ENCODE measurements around the gene REXO4. TPM values are rescaled to one million over a fixed set of nuclear protein-coding genes. Genes with fewer than 3 reads are reported as not detected.

The REXO4 gene
- total RNA-seq, 4 donors from 2014 or later, result 11.2 to 29.9 (median 18.1) TPM

DNA sequence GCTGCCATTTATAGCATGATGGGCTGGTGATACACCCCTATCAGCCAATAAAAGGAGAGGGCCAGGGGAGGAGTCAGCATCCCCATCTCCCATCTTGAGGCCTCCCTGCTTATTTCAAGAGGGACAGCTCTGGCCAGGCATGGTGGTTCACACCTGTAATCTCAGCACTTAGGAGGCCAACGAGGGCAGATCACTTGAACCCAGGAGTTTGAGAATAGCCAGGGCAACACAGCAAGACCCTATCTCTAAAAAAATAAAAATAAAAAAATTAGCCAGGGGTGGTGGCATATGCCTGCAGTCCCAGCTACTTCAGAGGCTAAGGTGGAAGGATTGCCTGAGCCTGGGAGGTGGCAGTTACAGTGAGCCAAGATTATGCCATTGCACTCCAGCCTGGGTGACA, 9.8 kb downstream of the REXO4 start:
- Histone ChIP-seq H3K36me3 (peaks cover 0 to 92% of the 10 kb centered on the region in 2 donors), H3K4me1 (peaks cover 0 to 15% (median 0%) of the 10 kb centered on the region in 3 donors), H3K9me3 (no peaks in the 10 kb centered on the region), H3K27me3 (no peaks in the 10 kb centered on the region), H3K4me3 (no peak overlapping the region), H3K27ac (no peak overlapping the region)
- no peak for ATAC-seq
- TF ChIP-seq POLR2A (IDR thresholded peaks at IDR 0.05) (no peak), EP300 (IDR thresholded peaks at IDR 0.05) (no peak), POLR2AphosphoS5 (IDR thresholded peaks at IDR 0.05) (no peak)
- TF ChIP-seq, protein P1, sequence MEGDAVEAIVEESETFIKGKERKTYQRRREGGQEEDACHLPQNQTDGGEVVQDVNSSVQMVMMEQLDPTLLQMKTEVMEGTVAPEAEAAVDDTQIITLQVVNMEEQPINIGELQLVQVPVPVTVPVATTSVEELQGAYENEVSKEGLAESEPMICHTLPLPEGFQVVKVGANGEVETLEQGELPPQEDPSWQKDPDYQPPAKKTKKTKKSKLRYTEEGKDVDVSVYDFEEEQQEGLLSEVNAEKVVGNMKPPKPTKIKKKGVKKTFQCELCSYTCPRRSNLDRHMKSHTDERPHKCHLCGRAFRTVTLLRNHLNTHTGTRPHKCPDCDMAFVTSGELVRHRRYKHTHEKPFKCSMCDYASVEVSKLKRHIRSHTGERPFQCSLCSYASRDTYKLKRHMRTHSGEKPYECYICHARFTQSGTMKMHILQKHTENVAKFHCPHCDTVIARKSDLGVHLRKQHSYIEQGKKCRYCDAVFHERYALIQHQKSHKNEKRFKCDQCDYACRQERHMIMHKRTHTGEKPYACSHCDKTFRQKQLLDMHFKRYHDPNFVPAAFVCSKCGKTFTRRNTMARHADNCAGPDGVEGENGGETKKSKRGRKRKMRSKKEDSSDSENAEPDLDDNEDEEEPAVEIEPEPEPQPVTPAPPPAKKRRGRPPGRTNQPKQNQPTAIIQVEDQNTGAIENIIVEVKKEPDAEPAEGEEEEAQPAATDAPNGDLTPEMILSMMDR (IDR thresholded peaks at IDR 0.05), result no peak
- no CpG with 5 or more reads among the region's 1 CpG for WGBS, 2 donors (ENCODE audit: low coverage in 1 of 2)

DNA sequence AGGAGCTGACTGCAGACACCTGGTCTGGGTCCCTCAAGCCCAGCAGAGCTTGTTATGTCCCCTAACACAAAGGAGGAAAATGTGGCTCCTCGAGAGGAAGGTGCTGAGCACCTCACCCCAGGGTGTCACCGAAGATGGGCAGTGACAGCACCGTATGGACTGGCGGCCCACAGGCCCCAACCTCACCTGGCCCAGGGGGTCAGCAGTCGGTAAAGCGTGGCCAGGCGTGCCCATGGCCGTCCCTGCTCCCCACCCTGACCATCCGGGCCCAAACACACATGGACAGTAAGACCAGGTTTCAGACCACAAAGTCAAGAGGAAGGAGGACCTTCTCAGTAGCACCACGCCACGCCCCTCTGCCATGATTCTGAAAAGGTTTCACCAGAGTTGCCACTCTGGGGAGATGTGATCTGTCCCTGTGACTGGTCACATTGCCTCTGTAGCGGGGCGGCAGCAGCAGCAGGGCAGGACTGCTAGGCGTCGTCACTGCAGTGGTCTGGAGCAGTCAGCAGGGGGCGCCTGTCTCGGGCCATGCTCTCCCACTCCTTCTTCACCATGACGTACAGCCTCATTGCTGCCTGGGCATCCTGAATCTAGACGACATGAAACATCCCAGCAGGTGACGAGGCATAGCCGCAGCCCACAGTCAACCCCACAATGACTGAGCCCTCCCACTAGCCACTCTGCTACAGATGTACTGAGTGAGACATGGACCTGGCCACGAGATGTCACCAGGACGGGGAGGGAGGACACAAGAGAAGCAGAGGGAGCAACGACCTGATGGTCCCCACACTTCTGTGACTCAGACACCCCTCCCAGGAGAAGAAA, 11.1 kb downstream of the REXO4 start:
- Histone ChIP-seq H3K27ac (peak overlapping the region in 1 of 4 donors; percentile 25), H3K9me3 (no peaks in the 10 kb centered on the region), H3K36me3 (peaks cover 0 to 90% of the 10 kb centered on the region in 2 donors), H3K27me3 (no peaks in the 10 kb centered on the region), H3K4me3 (no peak overlapping the region), H3K4me1 (peaks cover 0 to 15% (median 0%) of the 10 kb centered on the region in 3 donors)
- peak; percentile 88 for ATAC-seq
- TF ChIP-seq POLR2AphosphoS5 (IDR thresholded peaks at IDR 0.05) (no peak), POLR2A (IDR thresholded peaks at IDR 0.05) (no peak), EP300 (IDR thresholded peaks at IDR 0.05) (no peak)
- TF ChIP-seq, protein P1 (IDR thresholded peaks at IDR 0.05), result peak in 3 of 4 experiments; percentile 89 to 91 (median 91)
- WGBS, 2 donors (ENCODE audit: low coverage in 1 of 2), result 30 to 71% methylated on average over 2 to 5 of the region's 24 CpGs

DNA sequence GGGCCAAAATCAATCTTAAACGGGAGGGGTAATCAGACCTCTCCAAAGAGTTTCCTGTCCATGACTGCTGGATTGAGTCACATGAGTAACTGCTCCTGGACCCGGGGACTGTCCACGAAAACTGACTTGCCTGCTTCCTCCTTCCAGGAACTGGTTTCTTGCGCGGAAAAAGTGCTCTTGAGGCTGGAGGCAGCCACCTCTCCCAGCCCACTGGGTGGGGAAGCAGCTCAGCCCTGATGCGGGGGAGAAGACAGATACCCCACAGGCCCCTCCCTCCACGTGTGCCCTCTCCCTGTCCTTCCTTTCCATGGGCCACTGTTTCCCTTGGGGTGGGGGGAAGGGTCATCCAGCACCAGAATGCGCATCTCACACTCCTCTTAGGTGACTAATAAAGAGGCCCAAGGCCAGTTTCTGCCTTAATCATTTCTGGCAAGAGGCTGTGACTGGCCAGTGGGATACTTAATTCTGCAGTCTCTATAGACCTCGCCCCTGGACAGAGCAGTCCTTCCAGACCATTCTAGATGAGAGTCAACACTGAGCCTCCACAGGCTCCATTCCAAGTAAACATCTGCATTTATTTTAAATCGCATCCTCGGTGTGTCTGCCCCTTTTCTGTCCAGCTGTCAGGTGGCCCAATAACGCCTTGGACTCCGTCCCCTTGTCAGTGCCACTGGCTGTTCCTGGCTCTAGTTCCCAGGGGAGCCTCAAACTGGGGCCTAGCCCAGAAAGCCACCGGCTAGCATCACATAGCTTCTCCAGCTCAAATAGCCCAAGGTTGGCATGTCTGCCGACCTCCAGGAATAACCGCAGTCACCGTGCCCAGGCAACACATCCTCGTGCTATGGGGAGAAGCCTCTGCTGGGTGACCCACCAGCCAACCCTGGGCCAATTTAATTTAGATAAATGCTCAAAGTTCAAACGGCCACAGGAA, 12.0 kb downstream of the REXO4 start:
- Histone ChIP-seq H3K9me3 (no peaks in the 10 kb centered on the region), H3K4me1 (peaks cover 0 to 15% (median 0%) of the 10 kb centered on the region in 3 donors), H3K27me3 (no peaks in the 10 kb centered on the region), H3K27ac (peak overlapping the region in 1 of 4 donors; percentile 38), H3K36me3 (peaks cover 0 to 80% of the 10 kb centered on the region in 2 donors), H3K4me3 (no peak overlapping the region)
- ATAC-seq, result no peak
- no peak for TF ChIP-seq POLR2A (IDR thresholded peaks at IDR 0.05)
- 60 to 94% methylated on average over 2 to 3 of the region's 19 CpGs for WGBS, 2 donors (ENCODE audit: low coverage in 1 of 2)

DNA sequence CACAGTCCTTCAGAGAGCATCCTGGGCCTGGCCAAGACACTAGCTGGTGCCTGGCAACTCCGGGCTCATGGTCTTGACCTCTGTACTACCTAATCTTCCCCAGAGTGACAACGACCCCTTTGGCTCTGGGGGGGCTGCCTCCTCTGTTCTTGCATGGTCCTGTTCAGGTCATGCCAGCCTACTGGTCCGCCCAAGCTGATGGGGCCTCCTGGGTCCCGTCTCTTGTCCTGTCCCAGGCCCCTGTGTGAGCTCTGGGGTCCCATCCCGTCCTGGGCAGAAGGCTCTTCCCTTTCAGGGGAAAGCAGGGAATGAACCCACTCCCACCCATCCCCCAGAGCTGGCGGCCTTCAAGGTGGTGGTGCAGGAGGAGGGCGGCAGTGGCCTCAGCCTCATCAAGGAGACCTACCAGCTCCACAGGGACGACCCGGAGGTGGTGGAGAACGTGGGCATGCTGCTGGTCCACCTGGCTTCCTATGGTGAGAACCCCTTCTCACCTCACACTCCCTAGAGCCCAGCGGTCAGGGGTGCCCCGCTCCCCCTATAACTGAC, 13.3 kb downstream of the REXO4 start:
- Histone ChIP-seq H3K27me3 (no peaks in the 10 kb centered on the region), H3K9me3 (no peaks in the 10 kb centered on the region), H3K27ac (no peak overlapping the region), H3K36me3 (peaks cover 0 to 78% of the 10 kb centered on the region in 2 donors), H3K4me1 (peaks cover 0 to 15% (median 0%) of the 10 kb centered on the region in 3 donors), H3K4me3 (no peak overlapping the region)
- no peak for ATAC-seq
- WGBS, 2 donors (ENCODE audit: low coverage in 1 of 2), result 80% methylated on average over 1 of the region's 12 CpGs; no CpG with 5 or more reads in 1 of the 2 donors
- no peak for TF ChIP-seq POLR2A (IDR thresholded peaks at IDR 0.05)
- no peak for TF ChIP-seq POLR2AphosphoS5 (IDR thresholded peaks at IDR 0.05)
- TF ChIP-seq, protein P1 (IDR thresholded peaks at IDR 0.05), result no peak
- TF ChIP-seq EP300 (IDR thresholded peaks at IDR 0.05), result no peak

All from gastroesophageal sphincter (tissue), 4 donors.